Suprapubic skin (tissue), 4 donors: Measurements from ENCODE around the gene HACD4. TPM values are rescaled to one million over a fixed set of nuclear protein-coding genes. Genes with fewer than 3 reads are reported as not detected.

Experiments
- DNase-seq, 2 donors: peaks; one replicate each; pipeline ENCODE4 v3.0.0-alpha.2; 2019; ENCODE audit warnings: low spot score in 2 of 2
- H3K27ac ChIP-seq: fragments of 200-600 bp; sonication (generic); one replicate; pipeline ENCODE4 v1.5.1; 2019
- H3K27me3 ChIP-seq: fragments of 200-600 bp; sonication (generic); one replicate; pipeline ENCODE4 v1.5.1; 2019
- H3K36me3 ChIP-seq: fragments of 200-600 bp; sonication (generic); one replicate; pipeline ENCODE4 v1.5.1; 2019
- H3K4me1 ChIP-seq: fragments of 200-600 bp; sonication (generic); one replicate; pipeline ENCODE4 v1.5.1; 2019
- H3K4me3 ChIP-seq: fragments of 200-600 bp; sonication (generic); one replicate; pipeline ENCODE4 v1.5.1; 2019; ENCODE audit warnings: mild to moderate bottlenecking
- H3K9me3 ChIP-seq: fragments of 200-600 bp; sonication (generic); one replicate; pipeline ENCODE4 v1.5.1; 2019
- CTCF ChIP-seq, 2 donors: fragments of 200-600 bp in 1 of 2; fragments of 450-650 bp in 1 of 2; sonication (generic) in 1 of 2; IDR thresholded peaks; one replicate each; pipeline ENCODE4 v1.5.1; 2016 to 2019; ENCODE audit warnings: antibody characterized with exemption in 2 of 2, mild to moderate bottlenecking in 1 of 2, moderate library complexity in 1 of 2
- EP300 ChIP-seq: sonication (generic); formaldehyde crosslinking; IDR thresholded peaks from one replicate; pipeline ENCODE4 v1.6.1; 2017; ENCODE audit warnings: antibody characterized with exemption
- POLR2A ChIP-seq, 2 donors: fragments of 450-650 bp; IDR thresholded peaks; one replicate each; pipeline ENCODE4 v1.6.1; 2017; ENCODE audit warnings: antibody characterized with exemption in 2 of 2, mild to moderate bottlenecking in 2 of 2, moderate library complexity in 2 of 2
- POLR2AphosphoS5 ChIP-seq, 3 donors: sonication (generic); formaldehyde crosslinking; IDR thresholded peaks; one replicate each; pipeline ENCODE4 v1.6.1; 2017; ENCODE audit warnings: antibody characterized with exemption in 3 of 3
- WGBS: methylation state at CpG from one replicate; pipeline ENCODE4 v1.1.5; 2018; 5-methylcytosine and 5-hydroxymethylcytosine counted together
- total RNA-seq, 4 donors: library from RNA; depleted of rRNA; stranded (reverse); fragments of >200 nt; gene quantifications; one replicate each; pipeline ENCODE4 v1.1.0, GENCODE V29; 2016

HACD4 gene
- total RNA-seq, 4 donors from 2014 or later, result 1.9 to 4.1 (median 2.9) TPM

GRCh38 chr9:21047281-21047691 lies 15.8 kb upstream of the HACD4 start:
- TF ChIP-seq CTCF (IDR thresholded peaks at IDR 0.05) (no peak), POLR2A (IDR thresholded peaks at IDR 0.05) (no peak), EP300 (no peak), POLR2AphosphoS5 (IDR thresholded peaks at IDR 0.05) (no peak)
- H3K9me3 ChIP-seq, result no peaks in the 10 kb centered on the region
- no peak overlapping the region for H3K4me3 ChIP-seq
- DNase-seq, result no peak
- no peaks in the 10 kb centered on the region for H3K4me1 ChIP-seq
- H3K27ac ChIP-seq, result no peak overlapping the region
- no peaks in the 10 kb centered on the region for H3K27me3 ChIP-seq
- H3K36me3 ChIP-seq, result no peaks in the 10 kb centered on the region
- 78% methylated on average over 2 of the region's 2 CpGs for WGBS

GRCh38 chr9:21043841-21044240 lies 12.4 kb upstream of the HACD4 start:
- TF ChIP-seq POLR2A (IDR thresholded peaks at IDR 0.05) (no peak), EP300 (no peak), POLR2AphosphoS5 (IDR thresholded peaks at IDR 0.05) (no peak), CTCF (IDR thresholded peaks at IDR 0.05) (no peak)

GRCh38 chr9:21042466-21042865 lies 11.0 kb upstream of the HACD4 start:
- H3K27me3 ChIP-seq, result no peaks in the 10 kb centered on the region
- WGBS, result 89% methylated on average over 4 of the region's 4 CpGs
- no peak overlapping the region for H3K4me3 ChIP-seq
- H3K4me1 ChIP-seq, result no peaks in the 10 kb centered on the region
- DNase-seq, result no peak
- H3K9me3 ChIP-seq, result no peaks in the 10 kb centered on the region
- H3K27ac ChIP-seq, result no peak overlapping the region
- no peak for TF ChIP-seq POLR2AphosphoS5 (IDR thresholded peaks at IDR 0.05)
- TF ChIP-seq CTCF (IDR thresholded peaks at IDR 0.05), result no peak
- TF ChIP-seq POLR2A (IDR thresholded peaks at IDR 0.05), result no peak
- TF ChIP-seq EP300, result no peak
- no peaks in the 10 kb centered on the region for H3K36me3 ChIP-seq

More at GRCh38 chr9:21043841-21044240, 12.4 kb upstream of the HACD4 start:
- no peaks in the 10 kb centered on the region for H3K36me3 ChIP-seq
- no peak for DNase-seq
- H3K4me1 ChIP-seq, result no peaks in the 10 kb centered on the region
- no peak overlapping the region for H3K27ac ChIP-seq
- no peaks in the 10 kb centered on the region for H3K27me3 ChIP-seq
- no peaks in the 10 kb centered on the region for H3K9me3 ChIP-seq
- H3K4me3 ChIP-seq, result no peak overlapping the region
- WGBS, result 68% methylated on average over 3 of the region's 3 CpGs

- Histone ChIP-seq H3K27ac (no peak overlapping the region), H3K36me3 (no peaks in the 10 kb centered on the region), H3K9me3 (no peaks in the 10 kb centered on the region), H3K4me1 (no peaks in the 10 kb centered on the region), H3K27me3 (no peaks in the 10 kb centered on the region), H3K4me3 (no peak overlapping the region)
- DNase-seq, result no peak
- 93% methylated on average over 1 of the region's 1 CpG for WGBS
- TF ChIP-seq EP300 (no peak), POLR2AphosphoS5 (IDR thresholded peaks at IDR 0.05) (no peak), POLR2A (IDR thresholded peaks at IDR 0.05) (no peak), CTCF (IDR thresholded peaks at IDR 0.05) (no peak)
These were observed 7.9 kb upstream of the HACD4 start for GRCh38 chr9:21039302-21039701.

- WGBS, result 88% methylated on average over 2 of the region's 2 CpGs
- no peak for DNase-seq
- TF ChIP-seq POLR2AphosphoS5 (IDR thresholded peaks at IDR 0.05) (no peak), POLR2A (IDR thresholded peaks at IDR 0.05) (no peak), CTCF (IDR thresholded peaks at IDR 0.05) (no peak), EP300 (no peak)
These were observed 5.8 kb upstream of the HACD4 start for GRCh38 chr9:21037278-21037677.

More at GRCh38 chr9:21037278-21037677, 5.8 kb upstream of the HACD4 start:
- no peaks in the 10 kb centered on the region for H3K36me3 ChIP-seq
- no peak overlapping the region for H3K4me3 ChIP-seq
- H3K4me1 ChIP-seq, result no peaks in the 10 kb centered on the region
- no peaks in the 10 kb centered on the region for H3K27me3 ChIP-seq
- H3K27ac ChIP-seq, result no peak overlapping the region
- H3K9me3 ChIP-seq, result no peaks in the 10 kb centered on the region
